Right lobe of liver (tissue), 4 donors: ENCODE data around the gene PIGC.

Experiments
- CTCF ChIP-seq, 4 donors: fragments of 200-600 bp in 3 of 4; fragments of 450-650 bp in 1 of 4; IDR thresholded peaks; one replicate each; pipeline versions ENCODE4 v1.5.1 to v1.8.0; 2016 to 2022; ENCODE audit warnings: antibody characterized with exemption in 4 of 4, mild to moderate bottlenecking in 2 of 4
- POLR2A ChIP-seq: fragments of 450-650 bp; IDR thresholded peaks from one replicate; pipeline ENCODE4 v1.6.1; 2017; ENCODE audit warnings: antibody characterized with exemption, mild to moderate bottlenecking
- donor health status: DM: no; HTN: no; CAD: no.
- donor health status: DM: no; HTN: no; CAD: no.
- donor health status: DM: no; HTN: yes; CAD: no.

DNA sequence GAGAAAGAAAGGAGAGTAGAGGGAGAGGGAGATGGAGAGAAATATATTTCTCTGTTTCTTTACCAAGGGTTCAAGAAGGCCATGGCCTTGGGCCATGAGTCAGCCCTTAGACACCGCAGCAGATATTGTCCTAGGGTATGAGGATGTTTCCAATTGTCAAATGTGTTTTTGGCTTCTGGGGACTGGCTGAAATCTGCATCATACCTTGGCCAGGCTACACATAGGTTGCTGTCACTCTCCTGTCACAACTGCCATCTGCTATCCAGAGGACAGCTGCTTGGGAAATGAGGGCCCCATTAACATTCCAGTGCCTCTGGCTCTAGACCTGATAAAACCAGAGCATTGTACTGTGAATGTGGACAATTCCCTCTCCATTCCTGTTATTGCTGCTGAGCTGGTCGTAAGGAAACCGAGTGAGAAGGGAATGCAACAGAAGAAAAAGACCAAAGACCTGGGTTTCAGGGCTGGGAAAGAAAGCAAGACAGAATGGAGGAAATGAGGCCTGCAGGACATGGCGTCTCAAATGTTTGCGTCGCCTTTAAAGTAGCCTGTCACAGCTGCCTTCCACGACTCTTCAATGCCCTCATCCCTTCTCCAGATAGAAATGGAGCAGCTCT lies 8.8 kb upstream of the PIGC start:
- TF ChIP-seq CTCF (IDR thresholded peaks at IDR 0.05) (no peak), POLR2A (no peak)
